Mesendoderm (in vitro differentiated cells): ENCODE data around the gene PIK3R6.

Experiments
- DNase-seq: peaks from one replicate; pipeline ENCODE4 v3.0.0; 2013
- H2AK5ac ChIP-seq: 2 replicates; pipeline ENCODE4 v1.6.1; 2013; ENCODE audit warnings: low read length, inconsistent platforms
- H2BK120ac ChIP-seq: 2 replicates; pipeline ENCODE4 v1.6.1; 2013; ENCODE audit warnings: low read depth, mild to moderate bottlenecking, low read length, moderate library complexity, mixed read lengths
- H2BK15ac ChIP-seq: replicated peaks from 2 replicates; pipeline ENCODE4 v1.6.1; 2013; ENCODE audit warnings: low read depth, mild to moderate bottlenecking, moderate library complexity
- H2BK5ac ChIP-seq: 2 replicates; pipeline ENCODE4 v1.6.1; 2013; ENCODE audit warnings: low read length, inconsistent platforms
- H3K18ac ChIP-seq: 2 replicates; pipeline ENCODE4 v1.6.1; 2013; ENCODE audit warnings: mild to moderate bottlenecking, low read length, mixed read lengths
- H3K23ac ChIP-seq: one replicate; pipeline ENCODE4 v1.6.1; 2013; ENCODE audit warnings: low read length
- H3K27ac ChIP-seq: 2 replicates; pipeline ENCODE4 v1.5.1; 2013; ENCODE audit warnings: low read depth, mild to moderate bottlenecking, inconsistent platforms, low read length, moderate library complexity
- H3K27me3 ChIP-seq: 2 replicates; pipeline ENCODE4 v1.6.1; 2013; ENCODE audit warnings: low read length, control low read depth, mild to moderate bottlenecking, inconsistent platforms; ENCODE audit not compliant: insufficient read depth, poor library complexity
- H3K36me3 ChIP-seq: 2 replicates; pipeline ENCODE4 v1.6.1; 2013; ENCODE audit warnings: low read length, inconsistent platforms; ENCODE audit not compliant: control insufficient read depth, insufficient read depth
- H3K4ac ChIP-seq: one replicate; pipeline ENCODE4 v1.6.1; 2013; ENCODE audit warnings: low read depth, mild to moderate bottlenecking, low read length, moderate library complexity
- H3K4me1 ChIP-seq: 2 replicates; pipeline ENCODE4 v1.6.1; 2013; ENCODE audit warnings: low read depth, low read length, inconsistent platforms; ENCODE audit not compliant: control insufficient read depth
- H3K4me2 ChIP-seq: 2 replicates; pipeline ENCODE4 v1.6.1; 2013; ENCODE audit warnings: low read length
- H3K4me3 ChIP-seq: 2 replicates; pipeline ENCODE4 v1.5.1; 2013; ENCODE audit warnings: mild to moderate bottlenecking, low read length
- H3K56ac ChIP-seq: one replicate; pipeline ENCODE4 v1.6.1; 2013; ENCODE audit warnings: low read length
- H3K79me1 ChIP-seq: 2 replicates; pipeline ENCODE4 v1.6.1; 2013; ENCODE audit warnings: low read length, inconsistent platforms
- H3K79me2 ChIP-seq: 2 replicates; pipeline ENCODE4 v1.6.1; 2013; ENCODE audit warnings: mild to moderate bottlenecking, low read length; ENCODE audit not compliant: control insufficient read depth, insufficient read depth
- H3K9ac ChIP-seq: 2 replicates; pipeline ENCODE4 v1.6.1; 2013; ENCODE audit warnings: low read length, inconsistent platforms
- H4K5ac ChIP-seq: one replicate; pipeline ENCODE4 v1.6.1; 2013; ENCODE audit warnings: low read length
- H4K8ac ChIP-seq: one replicate; pipeline ENCODE4 v1.6.1; 2013; ENCODE audit warnings: low read depth, mild to moderate bottlenecking, control low read depth, low read length, moderate library complexity
- WGBS: extraction: QIAGEN DNeasy Blood & Tissue Kit; methylation state at CpG from one replicate; pipeline ENCODE4 v1.1.7; 2013; ENCODE audit warnings: low lambda C conversion rate, missing lambda C conversion rate; ENCODE audit not compliant: insufficient coverage; ENCODE audit errors: extremely low coverage; 5-methylcytosine and 5-hydroxymethylcytosine counted together

Gene PIK3R6

GRCh38 chr17:8829036-8829941 lies 38.2 kb downstream of the PIK3R6 start:
- H4K8ac ChIP-seq: no peak overlapping the region
- WGBS: no CpG with 5 or more reads among the region's 16 CpGs
- H3K27me3 ChIP-seq: no peaks in the 10 kb centered on the region
- no peak overlapping the region for H3K27ac ChIP-seq
- no peak overlapping the region for H2AK5ac ChIP-seq
- no peak overlapping the region for H2BK15ac ChIP-seq
- H3K9ac ChIP-seq: no peak overlapping the region
- no peak overlapping the region for H3K18ac ChIP-seq
- DNase-seq: no peak
- no peaks in the 10 kb centered on the region for H3K36me3 ChIP-seq
- no peaks in the 10 kb centered on the region for H3K79me1 ChIP-seq
- H3K4me1 ChIP-seq: no peaks in the 10 kb centered on the region
- no peak overlapping the region for H3K4me2 ChIP-seq
- no peaks in the 10 kb centered on the region for H3K79me2 ChIP-seq
- H3K23ac ChIP-seq: no peak overlapping the region
- H2BK5ac ChIP-seq: no peak overlapping the region
- H3K4ac ChIP-seq: no peak overlapping the region
- H4K5ac ChIP-seq: no peak overlapping the region
- H2BK120ac ChIP-seq: no peak overlapping the region
- H3K4me3 ChIP-seq: no peak overlapping the region
- H3K56ac ChIP-seq: no peak overlapping the region

GRCh38 chr17:8828517-8828875 lies 39.0 kb downstream of the PIK3R6 start:
- Histone ChIP-seq H3K56ac (no peak overlapping the region), H3K4me1 (no peaks in the 10 kb centered on the region), H4K8ac (no peak overlapping the region), H3K36me3 (no peaks in the 10 kb centered on the region), H2BK120ac (no peak overlapping the region), H3K4me2 (no peak overlapping the region), H3K27ac (no peak overlapping the region), H2AK5ac (no peak overlapping the region), H3K9ac (no peak overlapping the region), H3K79me1 (no peaks in the 10 kb centered on the region), H4K5ac (no peak overlapping the region), H3K79me2 (no peaks in the 10 kb centered on the region), H3K23ac (no peak overlapping the region), H3K4me3 (no peak overlapping the region), H3K27me3 (no peaks in the 10 kb centered on the region), H2BK5ac (no peak overlapping the region), H3K4ac (no peak overlapping the region), H3K18ac (no peak overlapping the region), H2BK15ac (no peak overlapping the region)
- no peak for DNase-seq
- WGBS: no CpG with 5 or more reads among the region's 20 CpGs

- H3K18ac ChIP-seq: no peak overlapping the region
- H2BK120ac ChIP-seq: no peak overlapping the region
- no peak overlapping the region for H3K4me3 ChIP-seq
- H2BK5ac ChIP-seq: no peak overlapping the region
- no peak overlapping the region for H3K23ac ChIP-seq
- H3K36me3 ChIP-seq: no peaks in the 10 kb centered on the region
- WGBS: no CpG with 5 or more reads among the region's 19 CpGs
- H3K4ac ChIP-seq: no peak overlapping the region
- H3K56ac ChIP-seq: no peak overlapping the region
- H4K8ac ChIP-seq: no peak overlapping the region
- H3K79me1 ChIP-seq: no peaks in the 10 kb centered on the region
- no peak overlapping the region for H2AK5ac ChIP-seq
- no peak overlapping the region for H2BK15ac ChIP-seq
- no peak for DNase-seq
- H3K4me1 ChIP-seq: no peaks in the 10 kb centered on the region
- H4K5ac ChIP-seq: no peak overlapping the region
- no peak overlapping the region for H3K4me2 ChIP-seq
- H3K79me2 ChIP-seq: no peaks in the 10 kb centered on the region
- no peaks in the 10 kb centered on the region for H3K27me3 ChIP-seq
- no peak overlapping the region for H3K9ac ChIP-seq
- no peak overlapping the region for H3K27ac ChIP-seq
These were observed 40.6 kb downstream of the PIK3R6 start for GRCh38 chr17:8826808-8827435.

- Histone ChIP-seq H3K23ac (no peak overlapping the region), H4K5ac (no peak overlapping the region), H4K8ac (no peak overlapping the region), H3K36me3 (no peaks in the 10 kb centered on the region), H2AK5ac (no peak overlapping the region), H3K4me2 (no peak overlapping the region), H3K4ac (no peak overlapping the region), H3K79me1 (no peaks in the 10 kb centered on the region), H3K79me2 (no peaks in the 10 kb centered on the region), H2BK5ac (no peak overlapping the region), H3K27ac (no peak overlapping the region), H3K18ac (no peak overlapping the region), H3K4me3 (no peak overlapping the region), H3K4me1 (no peaks in the 10 kb centered on the region), H2BK15ac (no peak overlapping the region), H3K9ac (no peak overlapping the region), H3K56ac (no peak overlapping the region), H2BK120ac (no peak overlapping the region), H3K27me3 (no peaks in the 10 kb centered on the region)
- WGBS: no CpG with 5 or more reads among the region's 2 CpGs
- DNase-seq: no peak
These were observed 41.7 kb downstream of the PIK3R6 start for GRCh38 chr17:8825802-8826201.

- no peak overlapping the region for H3K27ac ChIP-seq
- no peaks in the 10 kb centered on the region for H3K79me2 ChIP-seq
- no peak for DNase-seq
- H3K4ac ChIP-seq: no peak overlapping the region
- no peak overlapping the region for H3K56ac ChIP-seq
- no peak overlapping the region for H2BK120ac ChIP-seq
- no peak overlapping the region for H3K4me3 ChIP-seq
- H3K9ac ChIP-seq: no peak overlapping the region
- no peak overlapping the region for H4K8ac ChIP-seq
- H2BK5ac ChIP-seq: no peak overlapping the region
- H3K4me2 ChIP-seq: no peak overlapping the region
- no peak overlapping the region for H4K5ac ChIP-seq
- no peaks in the 10 kb centered on the region for H3K27me3 ChIP-seq
- H3K79me1 ChIP-seq: no peaks in the 10 kb centered on the region
- H3K4me1 ChIP-seq: no peaks in the 10 kb centered on the region
- no peak overlapping the region for H3K18ac ChIP-seq
- WGBS: no CpG with 5 or more reads among the region's 5 CpGs
- no peak overlapping the region for H3K23ac ChIP-seq
- no peak overlapping the region for H2BK15ac ChIP-seq
- H3K36me3 ChIP-seq: no peaks in the 10 kb centered on the region
- no peak overlapping the region for H2AK5ac ChIP-seq
These were observed 44.2 kb downstream of the PIK3R6 start for GRCh38 chr17:8823279-8823678.
